Measurements from ENCODE around the gene TRNT1.
A peak's percentile ranks its signal among the peaks of the same experiment; 100 is the strongest.

Gene TRNT1

GRCh38 chr3:3179407-3180094 lies 52.8 kb downstream of the TRNT1 start, which contains the start of gene CRBN:
Gene CRBN, minus strand, starts transcription at chr3:3179691. Its CDS starts 4 bp downstream, at chr3:3179687.
- peak; percentile 91 for DNase-seq

- DNase-seq = no peak
These were observed 53.7 kb downstream of the TRNT1 start for GRCh38 chr3:3180456-3180855.

- no peak for DNase-seq
These were observed 58.1 kb downstream of the TRNT1 start for GRCh38 chr3:3184876-3185275.

GRCh38 chr3:3189102-3189727 lies 62.5 kb downstream of the TRNT1 start:
- DNase-seq = no peak

- DNase-seq = no peak
These were observed 63.2 kb downstream of the TRNT1 start for GRCh38 chr3:3189961-3190360.

GRCh38 chr3:3191675-3192285 lies 65.0 kb downstream of the TRNT1 start:
- DNase-seq = no peak

- no peak for DNase-seq
These were observed 65.5 kb downstream of the TRNT1 start for GRCh38 chr3:3192286-3192675.

- no peak for DNase-seq
These were observed 68.1 kb downstream of the TRNT1 start for GRCh38 chr3:3194861-3195260.

- DNase-seq = no peak
These were observed 69.6 kb downstream of the TRNT1 start for GRCh38 chr3:3196148-3196861.

Measured in right forelimb (tissue), 1 donor.